ENCODE data around the gene XAF1. TPM values are rescaled to one million over a fixed set of nuclear protein-coding genes. Genes with fewer than 3 reads are reported as not detected.

Gene XAF1
- total and polyA plus RNA-seq, 2 experiments from 2014 or later: not detected

DNA sequence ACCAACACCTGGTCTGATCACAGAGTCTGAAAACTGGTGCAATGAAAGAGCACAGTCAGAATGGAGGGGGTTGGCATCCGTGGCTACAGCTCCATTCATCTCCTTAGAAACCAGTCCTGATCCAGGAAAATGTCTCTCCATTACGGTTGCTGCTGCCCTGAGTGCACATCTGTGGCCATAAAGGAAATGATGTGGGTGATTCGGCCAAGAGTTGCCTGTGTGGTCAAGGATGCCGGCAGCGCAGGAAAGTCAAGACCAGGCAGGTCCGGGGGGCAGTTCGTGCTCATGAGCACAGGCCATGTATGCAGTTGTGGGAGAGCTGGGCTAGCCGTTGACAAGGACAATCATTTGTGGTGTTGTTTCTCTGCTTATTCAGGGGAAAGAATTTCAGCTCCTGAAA, 5.9 kb downstream of the XAF1 start:
- Mint-ChIP-seq H3K4me3 (no peak overlapping the region), H3K9me3 (0 out of 3 replicates have a peak, but pooled peaks cover 4% of the 10 kb centered on the region), H3K4me1 (peaks cover 6% of the 10 kb centered on the region; the same call in 2 of the 3 replicates), H3K36me3 (ENCODE audit: low read depth) (no peaks in the 10 kb centered on the region), H3K27me3 (ENCODE audit: insufficient read depth, low read depth, poor library complexity) (peaks cover 14% of the 10 kb centered on the region), H3K27ac (no peak overlapping the region)
- TF ChIP-seq, protein P1, sequence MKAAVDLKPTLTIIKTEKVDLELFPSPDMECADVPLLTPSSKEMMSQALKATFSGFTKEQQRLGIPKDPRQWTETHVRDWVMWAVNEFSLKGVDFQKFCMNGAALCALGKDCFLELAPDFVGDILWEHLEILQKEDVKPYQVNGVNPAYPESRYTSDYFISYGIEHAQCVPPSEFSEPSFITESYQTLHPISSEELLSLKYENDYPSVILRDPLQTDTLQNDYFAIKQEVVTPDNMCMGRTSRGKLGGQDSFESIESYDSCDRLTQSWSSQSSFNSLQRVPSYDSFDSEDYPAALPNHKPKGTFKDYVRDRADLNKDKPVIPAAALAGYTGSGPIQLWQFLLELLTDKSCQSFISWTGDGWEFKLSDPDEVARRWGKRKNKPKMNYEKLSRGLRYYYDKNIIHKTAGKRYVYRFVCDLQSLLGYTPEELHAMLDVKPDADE (IDR thresholded peaks at IDR 0.05): no peak
- no peak for TF ChIP-seq ZNF114 (CRISPR knock-in tag; IDR thresholded peaks at IDR 0.05)
- no peak for TF ChIP-seq CREB1 (CRISPR knock-in tag; IDR thresholded peaks at IDR 0.05; ENCODE audit: low read depth)
- TF ChIP-seq EZH2 (IDR thresholded peaks at IDR 0.05; ENCODE audit: low read depth, unreplicated experiment): no peak
- TF ChIP-seq, protein P2, sequence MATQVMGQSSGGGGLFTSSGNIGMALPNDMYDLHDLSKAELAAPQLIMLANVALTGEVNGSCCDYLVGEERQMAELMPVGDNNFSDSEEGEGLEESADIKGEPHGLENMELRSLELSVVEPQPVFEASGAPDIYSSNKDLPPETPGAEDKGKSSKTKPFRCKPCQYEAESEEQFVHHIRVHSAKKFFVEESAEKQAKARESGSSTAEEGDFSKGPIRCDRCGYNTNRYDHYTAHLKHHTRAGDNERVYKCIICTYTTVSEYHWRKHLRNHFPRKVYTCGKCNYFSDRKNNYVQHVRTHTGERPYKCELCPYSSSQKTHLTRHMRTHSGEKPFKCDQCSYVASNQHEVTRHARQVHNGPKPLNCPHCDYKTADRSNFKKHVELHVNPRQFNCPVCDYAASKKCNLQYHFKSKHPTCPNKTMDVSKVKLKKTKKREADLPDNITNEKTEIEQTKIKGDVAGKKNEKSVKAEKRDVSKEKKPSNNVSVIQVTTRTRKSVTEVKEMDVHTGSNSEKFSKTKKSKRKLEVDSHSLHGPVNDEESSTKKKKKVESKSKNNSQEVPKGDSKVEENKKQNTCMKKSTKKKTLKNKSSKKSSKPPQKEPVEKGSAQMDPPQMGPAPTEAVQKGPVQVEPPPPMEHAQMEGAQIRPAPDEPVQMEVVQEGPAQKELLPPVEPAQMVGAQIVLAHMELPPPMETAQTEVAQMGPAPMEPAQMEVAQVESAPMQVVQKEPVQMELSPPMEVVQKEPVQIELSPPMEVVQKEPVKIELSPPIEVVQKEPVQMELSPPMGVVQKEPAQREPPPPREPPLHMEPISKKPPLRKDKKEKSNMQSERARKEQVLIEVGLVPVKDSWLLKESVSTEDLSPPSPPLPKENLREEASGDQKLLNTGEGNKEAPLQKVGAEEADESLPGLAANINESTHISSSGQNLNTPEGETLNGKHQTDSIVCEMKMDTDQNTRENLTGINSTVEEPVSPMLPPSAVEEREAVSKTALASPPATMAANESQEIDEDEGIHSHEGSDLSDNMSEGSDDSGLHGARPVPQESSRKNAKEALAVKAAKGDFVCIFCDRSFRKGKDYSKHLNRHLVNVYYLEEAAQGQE (IDR thresholded peaks at IDR 0.05; ENCODE audit: unreplicated experiment): no peak
- TF ChIP-seq STAT1 (IDR thresholded peaks at IDR 0.05; ENCODE audit: unreplicated experiment): no peak
- TF ChIP-seq EZH2phosphoT487 (IDR thresholded peaks at IDR 0.05; ENCODE audit: unreplicated experiment): no peak
- TF ChIP-seq, protein P3, sequence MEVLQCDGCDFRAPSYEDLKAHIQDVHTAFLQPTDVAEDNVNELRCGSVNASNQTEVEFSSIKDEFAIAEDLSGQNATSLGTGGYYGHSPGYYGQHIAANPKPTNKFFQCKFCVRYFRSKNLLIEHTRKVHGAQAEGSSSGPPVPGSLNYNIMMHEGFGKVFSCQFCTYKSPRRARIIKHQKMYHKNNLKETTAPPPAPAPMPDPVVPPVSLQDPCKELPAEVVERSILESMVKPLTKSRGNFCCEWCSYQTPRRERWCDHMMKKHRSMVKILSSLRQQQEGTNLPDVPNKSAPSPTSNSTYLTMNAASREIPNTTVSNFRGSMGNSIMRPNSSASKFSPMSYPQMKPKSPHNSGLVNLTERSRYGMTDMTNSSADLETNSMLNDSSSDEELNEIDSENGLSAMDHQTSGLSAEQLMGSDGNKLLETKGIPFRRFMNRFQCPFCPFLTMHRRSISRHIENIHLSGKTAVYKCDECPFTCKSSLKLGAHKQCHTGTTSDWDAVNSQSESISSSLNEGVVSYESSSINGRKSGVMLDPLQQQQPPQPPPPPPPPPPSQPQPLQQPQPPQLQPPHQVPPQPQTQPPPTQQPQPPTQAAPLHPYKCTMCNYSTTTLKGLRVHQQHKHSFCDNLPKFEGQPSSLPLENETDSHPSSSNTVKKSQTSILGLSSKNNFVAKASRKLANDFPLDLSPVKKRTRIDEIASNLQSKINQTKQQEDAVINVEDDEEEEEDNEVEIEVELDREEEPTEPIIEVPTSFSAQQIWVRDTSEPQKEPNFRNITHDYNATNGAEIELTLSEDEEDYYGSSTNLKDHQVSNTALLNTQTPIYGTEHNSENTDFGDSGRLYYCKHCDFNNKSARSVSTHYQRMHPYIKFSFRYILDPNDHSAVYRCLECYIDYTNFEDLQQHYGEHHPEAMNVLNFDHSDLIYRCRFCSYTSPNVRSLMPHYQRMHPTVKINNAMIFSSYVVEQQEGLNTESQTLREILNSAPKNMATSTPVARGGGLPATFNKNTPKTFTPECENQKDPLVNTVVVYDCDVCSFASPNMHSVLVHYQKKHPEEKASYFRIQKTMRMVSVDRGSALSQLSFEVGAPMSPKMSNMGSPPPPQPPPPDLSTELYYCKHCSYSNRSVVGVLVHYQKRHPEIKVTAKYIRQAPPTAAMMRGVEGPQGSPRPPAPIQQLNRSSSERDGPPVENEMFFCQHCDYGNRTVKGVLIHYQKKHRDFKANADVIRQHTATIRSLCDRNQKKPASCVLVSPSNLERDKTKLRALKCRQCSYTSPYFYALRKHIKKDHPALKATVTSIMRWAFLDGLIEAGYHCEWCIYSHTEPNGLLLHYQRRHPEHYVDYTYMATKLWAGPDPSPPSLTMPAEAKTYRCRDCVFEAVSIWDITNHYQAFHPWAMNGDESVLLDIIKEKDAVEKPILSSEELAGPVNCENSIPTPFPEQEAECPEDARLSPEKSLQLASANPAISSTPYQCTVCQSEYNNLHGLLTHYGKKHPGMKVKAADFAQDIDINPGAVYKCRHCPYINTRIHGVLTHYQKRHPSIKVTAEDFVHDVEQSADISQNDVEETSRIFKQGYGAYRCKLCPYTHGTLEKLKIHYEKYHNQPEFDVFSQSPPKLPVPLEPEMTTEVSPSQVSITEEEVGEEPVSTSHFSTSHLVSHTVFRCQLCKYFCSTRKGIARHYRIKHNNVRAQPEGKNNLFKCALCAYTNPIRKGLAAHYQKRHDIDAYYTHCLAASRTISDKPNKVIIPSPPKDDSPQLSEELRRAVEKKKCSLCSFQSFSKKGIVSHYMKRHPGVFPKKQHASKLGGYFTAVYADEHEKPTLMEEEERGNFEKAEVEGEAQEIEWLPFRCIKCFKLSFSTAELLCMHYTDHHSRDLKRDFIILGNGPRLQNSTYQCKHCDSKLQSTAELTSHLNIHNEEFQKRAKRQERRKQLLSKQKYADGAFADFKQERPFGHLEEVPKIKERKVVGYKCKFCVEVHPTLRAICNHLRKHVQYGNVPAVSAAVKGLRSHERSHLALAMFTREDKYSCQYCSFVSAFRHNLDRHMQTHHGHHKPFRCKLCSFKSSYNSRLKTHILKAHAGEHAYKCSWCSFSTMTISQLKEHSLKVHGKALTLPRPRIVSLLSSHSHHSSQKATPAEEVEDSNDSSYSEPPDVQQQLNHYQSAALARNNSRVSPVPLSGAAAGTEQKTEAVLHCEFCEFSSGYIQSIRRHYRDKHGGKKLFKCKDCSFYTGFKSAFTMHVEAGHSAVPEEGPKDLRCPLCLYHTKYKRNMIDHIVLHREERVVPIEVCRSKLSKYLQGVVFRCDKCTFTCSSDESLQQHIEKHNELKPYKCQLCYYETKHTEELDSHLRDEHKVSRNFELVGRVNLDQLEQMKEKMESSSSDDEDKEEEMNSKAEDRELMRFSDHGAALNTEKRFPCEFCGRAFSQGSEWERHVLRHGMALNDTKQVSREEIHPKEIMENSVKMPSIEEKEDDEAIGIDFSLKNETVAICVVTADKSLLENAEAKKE (CRISPR knock-in tag; IDR thresholded peaks at IDR 0.05): no peak
- TF ChIP-seq ZNF331 (CRISPR knock-in tag; IDR thresholded peaks at IDR 0.05; ENCODE audit: low read depth): no peak
- TF ChIP-seq, protein P4, sequence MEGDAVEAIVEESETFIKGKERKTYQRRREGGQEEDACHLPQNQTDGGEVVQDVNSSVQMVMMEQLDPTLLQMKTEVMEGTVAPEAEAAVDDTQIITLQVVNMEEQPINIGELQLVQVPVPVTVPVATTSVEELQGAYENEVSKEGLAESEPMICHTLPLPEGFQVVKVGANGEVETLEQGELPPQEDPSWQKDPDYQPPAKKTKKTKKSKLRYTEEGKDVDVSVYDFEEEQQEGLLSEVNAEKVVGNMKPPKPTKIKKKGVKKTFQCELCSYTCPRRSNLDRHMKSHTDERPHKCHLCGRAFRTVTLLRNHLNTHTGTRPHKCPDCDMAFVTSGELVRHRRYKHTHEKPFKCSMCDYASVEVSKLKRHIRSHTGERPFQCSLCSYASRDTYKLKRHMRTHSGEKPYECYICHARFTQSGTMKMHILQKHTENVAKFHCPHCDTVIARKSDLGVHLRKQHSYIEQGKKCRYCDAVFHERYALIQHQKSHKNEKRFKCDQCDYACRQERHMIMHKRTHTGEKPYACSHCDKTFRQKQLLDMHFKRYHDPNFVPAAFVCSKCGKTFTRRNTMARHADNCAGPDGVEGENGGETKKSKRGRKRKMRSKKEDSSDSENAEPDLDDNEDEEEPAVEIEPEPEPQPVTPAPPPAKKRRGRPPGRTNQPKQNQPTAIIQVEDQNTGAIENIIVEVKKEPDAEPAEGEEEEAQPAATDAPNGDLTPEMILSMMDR (conservative IDR thresholded peaks at IDR 0.05; ENCODE audit: low read depth in 2 of 2): no peak
- no peak for TF ChIP-seq POLR2AphosphoS5 (IDR thresholded peaks at IDR 0.05; ENCODE audit: low read depth)
- no peak for TF ChIP-seq JUNB (IDR thresholded peaks at IDR 0.05; ENCODE audit: unreplicated experiment)
- TF ChIP-seq NANOG (IDR thresholded peaks at IDR 0.05; ENCODE audit: borderline replicate concordance): no peak
- Histone ChIP-seq H3K4me2 (no peak overlapping the region), H3F3A (replicated peaks; ENCODE audit: low read depth) (no peaks in the 10 kb centered on the region), H4K20me1 (replicated peaks; ENCODE audit: insufficient read depth) (no peaks in the 10 kb centered on the region), H3K27ac (ENCODE audit: low read depth) (no peak overlapping the region), H3K27me3 (ENCODE audit: insufficient read depth) (no peaks in the 10 kb centered on the region), H3K4me1 (ENCODE audit: insufficient read depth) (0 out of 2 replicates have a peak, but pooled peaks cover 4% of the 10 kb centered on the region), H3K36me3 (ENCODE audit: insufficient read depth) (no peaks in the 10 kb centered on the region), H3K79me2 (replicated peaks; ENCODE audit: insufficient read depth) (no peaks in the 10 kb centered on the region), H3K4me3 (no peak overlapping the region), H2AFZ (no peak overlapping the region), H3K9me2 (ENCODE audit: insufficient read depth) (no peaks in the 10 kb centered on the region; the same call in 1 of the 2 replicates)
- no peak for DNase-seq (ENCODE audit: low spot score)
- ATAC-seq: no peak
